Skin epidermis (tissue), 12 donors: ENCODE measurements around the gene RTN4RL2.

Experiments
- H3K27ac ChIP-seq, 21 experiments: fragments of 200-600 bp; sonication (generic) in 11 of 21; one replicate each; pipeline ENCODE4 v1.5.0; 2020; ENCODE audit warnings: mild to moderate bottlenecking in 3 of 21, inconsistent platforms in 2 of 21, moderate library complexity in 2 of 21
- H3K4me3 ChIP-seq, 7 experiments: fragments of 200-600 bp; sonication (generic) in 2 of 7; one replicate each; pipeline ENCODE4 v1.5.0; 2020; ENCODE audit warnings: inconsistent platforms in 2 of 7, mild to moderate bottlenecking in 2 of 7, moderate library complexity in 1 of 7

Gene RTN4RL2

DNA sequence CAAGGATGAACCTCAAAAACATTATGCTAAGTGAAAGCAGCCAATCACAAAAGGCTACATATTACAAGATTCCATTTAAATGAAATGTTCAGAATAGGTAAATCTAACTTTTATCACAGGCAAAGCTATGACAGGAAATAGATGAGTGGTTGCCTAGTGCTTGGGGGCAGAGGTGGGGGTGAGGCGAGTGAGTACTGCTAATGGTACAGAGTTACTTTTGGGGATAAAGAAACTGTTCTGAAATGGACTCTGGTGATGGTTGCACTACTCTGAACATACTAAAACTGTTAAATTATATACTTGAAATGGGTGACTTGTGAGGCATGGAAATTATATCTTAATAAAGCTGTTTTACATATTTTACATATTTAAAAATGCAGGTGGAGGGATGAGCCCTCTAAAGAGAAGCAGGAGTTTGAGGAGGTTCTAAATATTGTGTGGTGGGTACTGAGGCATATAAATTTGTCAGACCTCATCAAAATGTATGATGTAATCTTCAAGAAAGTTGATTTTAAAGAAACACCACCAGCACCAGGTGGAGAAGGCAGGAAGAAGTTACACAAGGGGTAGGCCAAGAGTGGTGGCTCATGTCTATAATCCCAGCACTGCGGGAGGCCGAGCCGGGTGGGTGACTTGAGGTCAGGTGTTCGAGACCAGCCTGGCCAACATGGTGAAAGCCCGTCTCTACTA is 51.6 kb downstream of the RTN4RL2 start:
- Histone ChIP-seq H3K4me3 (no peak overlapping the region), H3K27ac (no peak overlapping the region)

GRCh38 chr11:57512646-57513451 is 52.5 kb downstream of the RTN4RL2 start:
- Histone ChIP-seq H3K4me3 (no peak overlapping the region), H3K27ac (peak overlapping the region in 7 of 21 experiments; percentile 2 to 82 (median 64))

DNA sequence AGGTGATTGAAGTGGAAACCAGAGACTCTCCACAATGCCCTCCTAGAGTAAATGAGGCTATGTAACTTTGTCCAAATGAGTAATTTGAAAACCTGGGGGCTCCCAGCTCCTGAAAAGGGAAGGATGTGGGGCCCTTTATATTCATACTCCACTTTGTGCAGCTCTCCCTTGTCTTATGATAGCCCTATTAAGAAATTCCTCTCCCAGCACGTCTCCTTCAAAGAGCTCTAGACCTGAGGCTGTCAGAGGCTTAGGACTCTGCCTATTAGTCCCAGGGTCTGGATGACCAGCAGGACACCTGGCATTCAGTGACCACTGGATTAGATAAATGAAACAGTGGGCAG is 53.1 kb downstream of the RTN4RL2 start:
- H3K4me3 ChIP-seq = peak overlapping the region in 1 of 7 experiments; percentile 56
- peak overlapping the region in 8 of 21 experiments; percentile 2 to 82 (median 48) for H3K27ac ChIP-seq

DNA sequence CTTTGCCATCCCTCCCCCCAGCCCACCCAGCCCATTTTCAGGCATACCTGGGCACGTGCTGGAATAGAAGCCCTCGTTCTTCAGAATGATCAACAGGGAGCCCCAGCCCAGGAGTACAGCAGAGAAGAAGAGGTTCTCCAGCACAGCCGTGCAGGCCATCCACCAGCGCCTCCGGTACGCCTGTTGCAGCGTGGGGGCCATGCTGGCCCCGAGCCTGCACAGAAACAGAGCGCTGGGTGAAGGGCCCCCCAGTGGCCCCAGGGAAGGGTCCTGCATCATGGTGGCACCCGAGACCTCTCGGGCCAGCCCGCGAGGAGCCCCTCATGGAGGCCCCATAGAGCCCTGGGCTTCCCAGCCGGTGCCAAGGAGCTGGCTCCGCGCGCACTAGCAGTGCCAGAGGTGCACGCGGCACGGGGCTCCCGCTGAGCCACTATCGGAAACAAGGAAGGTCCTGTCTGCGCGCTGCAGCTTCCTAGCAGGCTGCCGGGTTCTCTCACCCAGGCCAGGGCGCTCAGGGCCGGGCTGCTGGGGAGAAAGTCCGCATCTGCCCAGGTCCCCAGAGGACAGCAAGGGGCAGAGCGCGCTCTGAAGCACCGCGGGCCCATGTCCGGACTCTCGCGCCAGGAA is 53.7 kb downstream of the RTN4RL2 start:
- Histone ChIP-seq H3K27ac (peak overlapping the region in 16 of 21 experiments; percentile 32 to 82 (median 64)), H3K4me3 (peak overlapping the region; percentile 56 to 76 (median 73))

GRCh38 chr11:57514538-57515331 is 54.4 kb downstream of the RTN4RL2 start:
- Histone ChIP-seq H3K27ac (peak overlapping the region in 19 of 21 experiments; percentile 3 to 82 (median 64)), H3K4me3 (peak overlapping the region; percentile 56 to 76 (median 73))

DNA sequence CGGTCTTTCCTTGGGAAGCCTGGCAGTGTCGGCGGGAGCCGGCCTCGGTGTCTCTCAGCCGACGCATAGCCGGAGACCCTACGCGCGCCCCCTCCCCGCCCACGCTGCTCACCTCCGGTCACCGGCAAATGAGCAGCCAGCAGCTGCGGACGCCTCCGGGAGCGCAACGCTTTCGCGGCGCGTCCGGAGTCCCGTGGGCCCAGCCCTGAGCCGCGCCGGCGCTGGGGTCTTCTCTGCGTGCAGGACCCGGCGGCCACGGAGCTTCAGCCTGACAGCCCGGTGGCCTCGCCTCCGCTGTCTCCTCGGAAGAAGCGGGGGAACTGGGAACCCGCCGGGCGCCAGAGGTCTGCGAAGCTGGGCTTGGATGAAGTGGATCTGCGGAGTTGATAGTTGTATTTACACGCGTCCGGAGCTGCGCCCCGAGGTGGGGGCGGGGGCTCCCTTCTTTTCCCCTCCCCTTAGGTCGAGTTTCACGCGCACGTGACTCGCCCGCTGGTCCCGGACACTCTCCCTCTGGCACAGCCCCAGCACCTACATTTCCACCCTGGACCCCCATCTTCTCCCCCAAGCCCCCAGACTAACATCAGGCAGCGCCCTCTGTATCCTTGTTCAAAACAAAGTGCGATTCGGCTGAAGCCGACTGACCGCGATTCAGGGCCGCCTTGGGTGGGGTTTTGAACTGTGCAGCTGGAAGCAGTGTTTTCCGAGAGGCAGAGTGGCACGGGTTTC is 55.2 kb downstream of the RTN4RL2 start, which contains the start of gene SLC43A1:
Gene SLC43A1, minus strand, starts transcription at position 371 of the 729 bp plus-strand sequence. CDS start 1,591 bp downstream, outside the sequence.
- H3K4me3 ChIP-seq = peak within 1 kb of the TSS; percentile 56 to 76 (median 73)
- peak within 1 kb of the TSS in 19 of 21 experiments; percentile 3 to 82 (median 64) for H3K27ac ChIP-seq

- peak overlapping the region; percentile 56 to 76 (median 73) for H3K4me3 ChIP-seq
- peak overlapping the region in 8 of 21 experiments; percentile 36 to 82 (median 68) for H3K27ac ChIP-seq
Measured at GRCh38 chr11:57516061-57516443, 55.7 kb downstream of the RTN4RL2 start.

GRCh38 chr11:57521116-57521515 is 60.8 kb downstream of the RTN4RL2 start:
- Histone ChIP-seq H3K4me3 (no peak overlapping the region), H3K27ac (no peak overlapping the region)

DNA sequence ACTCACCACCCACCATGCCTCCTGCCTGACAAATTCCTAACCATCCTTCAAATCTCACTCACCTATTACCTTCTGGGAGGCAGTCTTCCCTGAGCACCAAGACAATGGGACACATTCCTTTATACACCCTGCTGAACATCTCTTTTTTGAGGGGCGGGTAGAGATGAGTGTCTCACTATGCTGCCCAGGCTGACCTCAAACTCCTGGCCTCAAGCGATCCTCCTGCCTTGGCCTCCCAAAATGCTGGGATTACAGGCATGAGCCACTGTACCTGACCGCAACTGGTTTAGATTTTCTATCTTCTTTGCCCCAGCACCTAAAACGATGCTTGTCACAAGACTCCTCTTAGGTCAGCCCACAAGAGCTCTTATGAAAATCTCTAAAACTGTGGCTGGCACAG is 63.1 kb downstream of the RTN4RL2 start:
- no peak overlapping the region for H3K27ac ChIP-seq
- no peak overlapping the region for H3K4me3 ChIP-seq
